CD4-positive, alpha-beta T cell treated with Interleukin-4 for 4 hours (primary cell): ENCODE measurements around the gene MICAL3.

Experiments used
- DNase-seq: peaks from one replicate; pipeline ENCODE4 v3.0.0-alpha.2; 2020

MICAL3 gene

DNA sequence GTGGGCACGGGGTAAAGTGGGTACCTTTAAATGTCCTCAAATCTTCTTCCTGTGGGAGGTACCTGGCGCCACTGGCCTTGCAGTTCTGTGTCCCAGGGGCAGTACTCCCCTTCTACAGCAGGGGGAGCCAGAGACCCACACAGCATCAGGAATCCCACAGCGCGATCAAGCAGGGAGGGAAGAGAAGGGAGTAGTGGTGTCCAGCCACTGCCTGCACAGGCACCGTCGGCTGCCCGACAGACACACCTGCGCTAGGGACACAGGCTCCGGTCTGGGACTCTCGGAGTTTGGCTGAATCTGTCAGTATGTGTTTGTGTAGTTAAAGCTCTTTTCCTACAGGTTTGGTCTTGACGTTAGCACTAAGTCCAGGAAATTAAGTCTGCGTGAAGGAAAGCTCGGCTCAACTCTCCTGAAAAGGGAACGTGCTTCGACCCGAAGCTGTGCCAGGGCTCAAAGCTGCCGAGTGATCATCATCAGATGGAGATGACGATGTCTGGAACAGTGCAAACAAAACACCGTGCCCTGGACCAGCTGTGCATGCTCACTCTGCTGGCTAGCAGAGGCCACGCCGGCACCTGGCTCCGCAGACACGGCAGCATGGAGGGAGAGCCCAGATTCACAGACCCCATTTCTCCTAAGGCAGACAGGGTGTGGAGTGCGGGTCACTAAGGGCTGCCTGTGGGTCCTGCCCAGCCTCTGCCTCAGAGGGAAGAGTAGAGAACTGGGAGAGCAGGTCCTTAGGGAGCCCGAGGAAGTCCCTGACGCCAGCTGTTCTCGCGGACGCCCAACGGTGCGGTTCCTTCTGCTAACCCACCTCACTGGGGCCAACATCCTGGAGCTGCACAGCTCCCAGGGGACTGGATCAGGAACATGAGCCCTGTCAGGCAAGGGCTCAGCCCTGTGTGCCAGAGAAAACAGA, 194.1 kb downstream of the MICAL3 start:
- peak; percentile 76 for DNase-seq

GRCh38 chr22:17829695-17830042, 194.7 kb downstream of the MICAL3 start:
- no peak for DNase-seq

- DNase-seq = no peak
Observed at GRCh38 chr22:17828502-17829080, 195.8 kb downstream of the MICAL3 start.

DNA sequence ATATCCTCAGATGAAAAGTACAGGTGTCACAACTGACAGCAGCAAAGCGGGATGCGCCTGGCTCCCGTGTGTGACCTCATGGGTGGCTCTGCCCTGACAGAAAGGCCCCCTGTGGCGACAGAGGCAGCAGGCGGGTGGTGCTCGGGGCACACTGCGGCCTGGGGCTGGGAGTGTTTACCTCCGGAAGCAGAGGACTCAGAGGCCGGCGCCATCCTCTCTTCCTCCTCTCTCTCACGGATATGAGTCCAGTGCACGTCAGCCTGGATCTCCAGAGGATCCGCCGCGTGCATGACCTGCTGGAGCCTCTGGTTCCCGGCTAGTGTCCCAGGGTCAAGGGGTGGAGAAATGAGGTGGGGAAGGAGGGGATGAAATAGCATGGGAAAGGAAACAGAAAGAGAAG, 196.9 kb downstream of the MICAL3 start:
- no peak for DNase-seq

GRCh38 chr22:17825876-17826550, 198.3 kb downstream of the MICAL3 start:
- no peak for DNase-seq

GRCh38 chr22:17824457-17824856, 199.9 kb downstream of the MICAL3 start:
- DNase-seq = no peak

DNA sequence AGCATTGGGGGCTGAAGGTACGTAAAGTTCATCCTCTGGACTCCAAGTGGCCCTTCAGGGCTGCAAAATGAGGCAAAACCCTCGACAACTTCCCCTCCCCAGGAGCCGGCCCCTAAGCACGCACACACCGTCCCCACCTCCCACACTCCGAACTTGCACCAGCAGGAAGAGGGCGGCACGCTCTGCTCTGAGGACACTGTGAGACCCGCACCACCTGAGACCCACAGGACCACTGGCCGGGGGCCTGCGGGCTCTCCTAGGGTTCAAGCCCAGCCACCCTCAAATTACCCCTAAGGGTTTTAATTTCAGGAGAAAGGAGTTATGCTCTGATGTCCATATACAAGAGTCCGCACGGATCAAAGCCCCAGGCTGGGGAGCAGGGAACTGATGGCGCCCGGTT, 200.4 kb downstream of the MICAL3 start:
- DNase-seq = no peak

- no peak for DNase-seq
Observed at GRCh38 chr22:17823226-17823625, 201.1 kb downstream of the MICAL3 start.

GRCh38 chr22:17822087-17822486, 202.3 kb downstream of the MICAL3 start:
- DNase-seq = no peak

GRCh38 chr22:17820879-17821439, 203.4 kb downstream of the MICAL3 start:
- DNase-seq = no peak

DNA sequence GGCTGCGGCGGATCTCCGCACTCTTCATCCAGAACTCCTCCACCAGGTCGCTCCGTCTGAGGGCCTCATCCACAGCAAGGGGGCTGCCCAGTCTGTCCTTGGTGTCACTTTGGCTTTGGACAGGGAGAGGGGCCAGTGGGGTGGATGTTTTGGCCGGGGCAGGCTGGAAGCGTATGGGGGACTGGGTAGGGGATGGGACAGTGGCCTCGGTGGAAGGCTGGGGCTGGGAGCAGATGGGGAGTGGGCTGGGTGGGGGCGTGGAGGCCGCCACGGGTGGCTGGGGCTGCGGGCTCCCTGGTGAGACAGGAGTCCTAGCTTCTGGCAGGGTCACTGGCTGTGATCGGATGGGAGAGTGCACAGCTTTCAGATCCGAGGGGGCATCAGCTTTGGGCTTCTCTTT, 205.7 kb downstream of the MICAL3 start:
- DNase-seq = no peak

DNA sequence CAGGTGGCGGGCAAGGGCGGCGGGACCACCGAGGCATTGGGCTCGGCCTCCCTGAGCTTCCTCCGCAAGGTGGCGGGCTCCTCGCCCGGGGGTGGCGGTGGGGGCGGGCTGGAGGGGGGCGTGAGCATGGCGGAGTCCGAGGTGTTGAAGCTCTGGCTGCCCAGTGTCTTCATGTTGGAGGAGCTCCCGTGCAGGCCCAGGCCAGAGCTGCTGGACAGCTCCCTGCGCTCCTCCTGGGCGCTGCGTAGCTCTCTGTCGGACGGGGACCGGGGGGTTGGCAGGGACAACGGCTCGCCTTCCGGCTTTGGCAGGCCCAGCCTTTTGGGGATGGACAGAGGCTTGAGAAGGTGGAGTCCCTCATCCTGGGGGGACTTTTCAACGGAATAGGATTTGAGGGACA, 206.2 kb downstream of the MICAL3 start:
- DNase-seq = no peak

DNA sequence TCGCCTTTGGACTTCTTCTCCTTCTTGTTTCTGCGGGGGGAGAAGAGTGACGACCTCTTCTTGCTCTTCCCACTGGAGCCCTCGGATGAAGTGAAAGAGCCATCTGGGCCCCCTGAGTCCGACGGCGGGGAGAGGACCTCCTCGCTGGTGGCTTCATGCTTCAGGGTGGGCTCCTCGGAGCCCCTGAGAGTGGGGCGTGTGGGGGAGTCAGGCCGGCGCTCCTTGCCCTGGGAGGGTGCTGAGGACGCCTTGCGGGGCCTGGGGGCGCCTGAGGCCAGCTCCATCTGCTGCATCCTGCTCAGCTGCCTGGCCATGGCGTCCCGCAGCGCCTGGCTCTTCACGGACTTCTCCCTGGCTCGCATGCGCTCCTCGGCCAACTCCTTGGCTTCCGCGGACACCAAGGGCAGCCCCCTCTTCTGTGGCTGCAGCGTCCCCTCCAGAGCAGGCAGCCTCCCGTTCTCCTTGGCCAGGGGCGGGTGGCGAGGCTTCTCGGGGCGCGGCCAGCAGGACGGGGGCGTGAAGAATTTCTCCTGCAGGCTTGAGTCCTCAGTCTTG, 206.8 kb downstream of the MICAL3 start:
- DNase-seq = no peak

- DNase-seq = no peak
Observed at GRCh38 chr22:17817079-17817478, 207.3 kb downstream of the MICAL3 start.

- no peak for DNase-seq
Observed at GRCh38 chr22:17816649-17817048, 207.7 kb downstream of the MICAL3 start.

DNA sequence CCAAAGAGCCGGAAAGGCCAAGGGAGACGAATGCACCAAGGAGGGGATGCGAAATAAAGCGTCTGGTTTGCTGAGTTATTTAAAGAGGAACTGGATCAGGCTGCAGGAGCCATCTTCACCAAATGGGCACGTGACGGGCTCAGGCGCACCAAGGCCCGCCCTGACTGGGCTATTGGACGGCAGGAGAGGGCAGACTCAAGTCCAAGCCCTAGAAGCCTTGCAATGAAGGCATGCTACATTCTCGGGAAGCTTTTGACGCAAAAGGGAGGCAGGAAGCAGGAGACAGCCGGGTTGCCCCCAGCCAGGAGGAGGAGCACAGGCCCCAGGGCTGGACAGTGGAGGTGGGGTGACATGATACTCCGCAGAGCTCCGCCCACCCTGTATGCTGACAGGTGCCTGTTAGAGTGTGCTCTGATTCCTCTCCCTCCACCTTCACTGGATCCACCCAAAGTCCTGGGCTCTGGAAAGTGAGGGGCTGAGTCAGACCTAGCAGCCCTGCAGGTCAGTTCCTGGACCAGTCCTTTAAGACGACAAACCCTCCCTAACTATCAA, 208.6 kb downstream of the MICAL3 start:
- no peak for DNase-seq

DNA sequence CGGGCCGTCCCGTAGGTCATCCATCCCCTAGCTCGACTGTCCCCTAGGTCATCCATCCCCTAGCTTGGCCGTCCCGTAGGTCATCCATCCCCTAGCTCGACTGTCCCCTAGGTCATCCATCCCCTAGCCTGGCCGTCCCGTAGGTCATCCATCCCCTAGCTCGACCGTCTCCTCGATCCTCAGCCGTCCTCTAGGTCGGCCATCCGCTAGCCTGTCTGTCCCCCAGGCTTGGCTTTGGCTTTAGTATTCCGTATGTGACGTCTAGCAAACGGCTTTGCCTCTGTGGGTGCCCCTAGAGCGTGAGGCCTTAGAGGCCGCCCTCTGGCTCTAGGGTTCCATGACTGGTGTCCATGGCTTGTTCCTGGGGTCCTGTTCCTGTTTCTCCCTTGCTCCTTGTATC, 209.5 kb downstream of the MICAL3 start:
- no peak for DNase-seq

DNA sequence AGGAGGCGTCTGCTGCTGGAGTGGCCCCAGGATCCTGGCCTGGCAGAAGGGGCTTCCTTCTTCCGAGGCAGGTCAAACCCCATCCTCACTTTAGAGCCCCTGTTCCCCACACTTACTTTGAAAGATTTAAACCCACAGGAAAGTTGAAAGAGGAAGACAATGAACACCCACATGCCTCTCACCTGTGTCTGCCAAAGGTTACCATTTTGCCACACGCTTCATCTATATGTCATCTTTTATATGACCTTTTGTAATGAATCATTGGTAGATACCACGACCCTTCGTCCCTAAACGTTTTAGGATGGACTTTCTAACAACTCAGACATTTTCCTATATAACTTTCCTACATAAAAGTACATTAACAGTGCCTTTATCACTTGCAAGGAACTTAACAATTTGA, 210.3 kb downstream of the MICAL3 start:
- no peak for DNase-seq

DNA sequence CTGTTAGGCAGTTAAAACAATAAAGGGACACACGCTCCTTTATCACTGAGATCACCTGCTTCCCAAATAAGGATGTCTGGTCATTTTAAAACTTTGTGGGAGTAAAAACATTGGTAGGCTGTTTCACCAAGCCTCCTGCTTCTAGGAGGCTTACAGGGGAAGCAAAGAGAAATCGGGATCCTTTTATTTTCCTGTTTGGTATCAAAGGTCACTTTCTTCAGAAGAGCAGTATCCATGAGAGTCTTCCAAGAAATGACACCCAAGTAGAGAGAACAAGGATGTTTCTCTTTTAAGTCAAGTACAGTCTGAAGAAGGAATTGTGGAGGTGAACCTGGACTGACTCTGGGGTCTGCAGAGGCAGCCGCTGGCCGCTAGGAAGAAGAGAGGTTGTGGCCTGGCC, 213.2 kb downstream of the MICAL3 start:
- DNase-seq = no peak

DNA sequence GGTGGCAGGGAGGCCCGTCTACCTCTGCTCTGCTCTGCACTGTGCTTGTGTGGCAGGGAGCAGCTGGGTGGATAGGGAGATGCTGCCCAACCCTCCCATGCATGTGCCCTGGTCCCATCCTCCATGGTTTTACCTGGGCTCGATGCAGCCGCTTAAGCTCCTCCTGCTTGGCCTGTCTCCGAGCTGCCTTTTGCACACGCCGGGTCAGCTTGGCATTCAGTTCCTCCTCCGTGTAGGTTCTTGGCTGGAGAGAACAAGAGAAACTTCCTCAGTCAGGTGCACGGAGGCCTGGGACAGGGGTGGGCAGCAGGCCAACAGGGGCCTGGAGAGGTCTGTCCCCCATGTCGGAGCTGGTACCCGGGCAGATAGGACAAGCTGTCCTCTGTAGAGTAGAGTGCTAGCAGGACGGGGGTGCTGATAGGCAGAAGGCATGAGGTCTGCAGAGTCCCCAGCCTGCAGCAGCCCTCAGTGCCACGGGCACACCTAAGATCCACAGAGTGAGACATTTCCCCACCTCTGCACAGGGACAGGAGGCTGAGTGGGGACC, 213.7 kb downstream of the MICAL3 start:
- no peak for DNase-seq

DNA sequence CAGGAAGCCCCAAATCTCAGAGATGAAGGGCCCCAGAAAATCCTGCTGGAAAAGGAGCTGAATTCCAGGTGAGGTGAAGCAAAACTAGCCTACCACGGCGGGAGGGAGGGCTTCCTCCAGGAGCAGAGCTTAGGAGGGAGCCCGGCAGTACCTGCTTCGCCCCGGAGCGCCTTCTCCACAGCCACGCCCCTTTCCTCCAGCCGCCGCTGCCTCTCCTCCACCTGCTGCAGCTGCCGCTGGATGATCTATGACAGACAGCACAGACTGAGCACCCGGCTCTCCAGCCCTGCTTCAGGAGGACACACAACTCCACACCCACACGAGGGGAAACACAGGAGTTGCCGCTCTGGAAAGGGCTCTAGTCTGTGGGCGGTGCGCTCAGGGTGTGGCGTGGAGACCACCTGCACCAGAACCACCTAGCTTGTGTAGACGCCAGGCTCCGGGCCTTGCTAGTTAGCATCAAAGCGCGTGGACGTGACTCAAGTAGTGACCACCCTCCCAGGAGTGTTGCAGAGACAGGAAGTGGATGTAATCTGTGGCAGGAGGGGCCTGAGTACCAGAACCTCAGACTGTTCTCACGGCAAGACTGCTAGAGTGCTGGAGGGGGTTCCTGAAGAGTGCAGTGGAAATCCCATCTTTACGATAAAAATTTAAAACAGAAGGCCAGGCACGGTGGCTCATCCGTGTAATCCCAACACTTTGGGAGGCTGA, 215.5 kb downstream of the MICAL3 start:
- DNase-seq = no peak
